Measurements from ENCODE around the gene FOXE1. TPM values are rescaled to one million over a fixed set of nuclear protein-coding genes. Genes with fewer than 3 reads are reported as not detected.

Gene FOXE1
- total and polyA plus RNA-seq, 4 donors: not detected

GRCh38 chr9:97830884-97831829 is 21.9 kb upstream of the FOXE1 start:
- DNase-seq (ENCODE audit: low spot score): no peak
- Histone ChIP-seq H3K9me3 (ENCODE audit: control insufficient read depth in 4 of 4, low read length in 3 of 4) (no peaks in the 10 kb centered on the region), H3K36me3 (ENCODE audit: control insufficient read depth in 4 of 4, insufficient read depth in 3 of 4, low read depth in 1 of 4, low read length in 3 of 4) (no peaks in the 10 kb centered on the region), H3K27ac (ENCODE audit: low read depth in 1 of 2, low read length in 2 of 2) (no peak overlapping the region), H3K27me3 (ENCODE audit: control insufficient read depth in 4 of 4, insufficient read depth in 4 of 4, low read length in 3 of 4) (peaks cover 0 to 8% (median 1%) of the 10 kb centered on the region in 4 donors), H3K9ac (ENCODE audit: low read depth in 1 of 2, low read length in 2 of 2) (no peak overlapping the region), H3K4me1 (ENCODE audit: control insufficient read depth in 4 of 4, insufficient read depth in 4 of 4, low read length in 3 of 4) (peaks cover 0 to 1% (median 0%) of the 10 kb centered on the region in 4 donors), H3K4me3 (ENCODE audit: low read depth in 1 of 3, low read length in 3 of 3) (no peak overlapping the region)
- 47% methylated on average over 15 of the region's 15 CpGs for WGBS
- TF ChIP-seq JUND (IDR thresholded peaks at IDR 0.05) (no peak), HNF4A (conservative IDR thresholded peaks at IDR 0.05) (no peak), TAF1 (conservative IDR thresholded peaks at IDR 0.05) (no peak), REST (IDR thresholded peaks at IDR 0.05) (no peak), HNF4G (IDR thresholded peaks at IDR 0.05) (no peak), MAX (IDR thresholded peaks at IDR 0.05) (no peak), GABPA (IDR thresholded peaks at IDR 0.05 in 1 of 2, conservative IDR thresholded peaks at IDR 0.05 in 1 of 2) (no peak), EGR1 (IDR thresholded peaks at IDR 0.05; ENCODE audit: low read depth in 2 of 2) (no peak), FOXA2 (IDR thresholded peaks at IDR 0.05) (no peak), NR2F2 (IDR thresholded peaks at IDR 0.05) (no peak), ZBTB33 (IDR thresholded peaks at IDR 0.05) (no peak), FOXA1 (IDR thresholded peaks at IDR 0.05) (no peak), SP1 (IDR thresholded peaks at IDR 0.05) (no peak), CTCF (IDR thresholded peaks at IDR 0.05; ENCODE audit: low read depth, low read length, missing input control) (no peak), ATF3 (IDR thresholded peaks at IDR 0.05) (no peak)

Data from liver (tissue), 9 donors.